HPDE6-E6E7 (cell line): ENCODE results near the gene TUBGCP6.

Experiments used
- DNase-seq: peaks from one replicate; pipeline ENCODE4 v3.0.0; 2011; ENCODE audit warnings: missing footprints; ENCODE audit errors: extremely low spot score

The TUBGCP6 gene

DNA sequence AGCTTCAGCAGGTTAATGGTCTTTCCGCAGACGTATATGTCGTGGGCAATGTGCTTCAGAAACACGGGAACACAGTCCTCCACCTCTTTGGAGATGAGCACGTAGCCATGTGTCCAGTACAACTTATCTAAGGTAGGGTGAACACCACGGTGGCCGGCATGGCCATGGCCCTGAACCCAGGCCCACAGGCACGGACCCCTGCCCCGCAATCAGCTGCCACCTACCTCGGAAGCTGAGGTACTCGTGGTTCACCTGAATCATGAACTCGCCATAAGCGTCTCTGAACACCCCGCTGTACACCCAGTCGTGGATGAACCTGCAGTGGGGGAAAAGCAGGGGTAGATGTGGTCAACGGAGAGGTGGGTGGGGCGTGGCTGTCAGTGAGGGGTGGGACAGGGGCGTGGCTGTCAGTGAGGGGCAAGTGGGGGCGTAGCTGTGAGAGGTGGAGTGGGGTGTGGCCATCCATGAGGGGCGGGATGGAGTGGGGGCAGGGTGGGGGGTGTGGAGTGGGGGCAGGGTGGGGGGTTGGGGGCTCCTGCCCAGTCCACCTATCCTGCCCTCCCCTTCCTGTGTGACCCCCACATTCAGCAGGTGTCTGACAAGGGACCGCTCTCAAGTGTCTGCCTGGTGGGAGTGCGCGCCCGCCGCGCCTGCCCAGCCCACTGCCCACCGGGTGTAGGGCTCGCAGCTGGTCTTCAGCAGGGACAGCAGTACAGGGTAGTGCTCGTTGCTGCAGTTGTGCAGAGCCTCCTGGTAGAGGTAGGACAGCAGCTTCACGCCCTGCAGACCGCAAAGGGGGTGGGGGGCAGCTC lies 18.6 kb downstream of the TUBGCP6 start:
- no peak for DNase-seq

DNA sequence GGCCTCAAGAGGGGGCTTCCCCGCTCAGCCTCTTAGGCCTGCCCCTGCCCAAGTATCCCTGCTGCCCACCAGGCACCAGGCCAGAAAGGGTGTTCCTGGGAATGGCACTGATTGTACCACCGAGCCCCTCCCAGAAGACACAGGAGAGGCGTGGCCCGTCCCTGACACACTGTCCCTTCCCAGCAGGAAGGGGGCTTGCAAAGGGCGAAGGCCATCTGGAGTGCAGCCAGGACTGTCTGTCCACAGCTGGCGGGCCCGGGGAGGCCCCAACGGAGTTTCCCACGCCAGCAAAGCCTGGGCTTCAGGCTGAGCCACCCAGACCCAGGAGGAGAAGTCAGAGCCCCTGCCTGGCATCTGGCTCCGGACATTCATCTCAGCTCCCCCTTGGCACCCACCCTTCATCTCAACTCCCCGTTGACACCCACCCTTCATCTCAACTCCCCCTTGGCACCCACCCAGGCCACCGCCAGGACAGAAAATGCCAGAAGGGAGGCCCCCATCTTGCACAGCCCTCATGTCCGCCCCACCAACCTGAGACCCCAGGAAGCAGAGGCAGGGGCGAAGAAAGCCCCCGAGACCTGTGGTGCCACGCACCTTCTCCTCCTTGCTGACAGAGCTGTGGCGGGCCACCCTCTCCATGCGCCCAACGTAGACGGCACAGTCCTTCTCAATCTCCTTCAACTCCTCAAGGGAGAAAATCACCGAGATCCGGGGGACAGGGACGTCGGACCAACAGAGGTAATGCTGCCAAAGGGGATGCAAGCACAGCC lies 19.4 kb downstream of the TUBGCP6 start:
- no peak for DNase-seq

DNA sequence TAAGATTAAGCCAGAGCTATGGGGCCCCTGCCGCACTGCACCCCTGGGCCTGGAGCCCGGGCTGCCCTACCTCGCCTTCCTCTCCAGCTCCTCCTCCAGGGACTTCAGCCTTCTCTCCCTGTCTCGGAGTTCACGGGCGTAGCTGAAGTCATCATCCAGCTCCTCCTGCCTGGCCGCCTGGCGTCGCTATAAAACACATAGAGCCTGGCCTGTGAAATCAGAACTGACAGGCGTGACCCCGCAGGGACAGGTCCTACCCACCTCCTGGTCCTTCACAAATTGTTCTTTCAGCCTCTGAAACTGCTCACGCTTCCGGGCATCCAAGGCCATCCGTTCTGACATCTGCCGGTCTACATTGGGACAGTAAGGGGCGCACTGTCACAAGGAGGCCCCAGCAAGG lies 20.8 kb downstream of the TUBGCP6 start:
- no peak for DNase-seq

DNA sequence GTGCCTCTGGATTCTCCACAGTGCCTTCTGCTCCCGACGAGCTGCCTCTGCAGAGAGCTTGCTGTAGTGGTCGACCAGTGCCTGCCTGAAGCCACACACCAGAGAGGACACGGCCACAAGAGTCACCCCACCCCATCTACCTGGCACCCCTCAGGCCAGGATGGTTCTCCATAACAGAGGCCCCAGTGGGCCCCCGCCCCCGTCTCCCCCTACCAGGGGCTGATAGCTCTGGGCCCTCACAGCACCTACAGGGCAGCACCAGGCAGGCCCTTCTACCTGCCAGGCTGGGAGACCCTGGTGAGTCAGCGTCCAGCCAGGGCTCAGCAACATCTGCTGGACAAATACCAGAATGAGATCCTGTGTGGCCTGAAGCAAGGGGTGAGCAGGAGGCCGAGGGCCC lies 22.3 kb downstream of the TUBGCP6 start:
- DNase-seq = no peak

DNA sequence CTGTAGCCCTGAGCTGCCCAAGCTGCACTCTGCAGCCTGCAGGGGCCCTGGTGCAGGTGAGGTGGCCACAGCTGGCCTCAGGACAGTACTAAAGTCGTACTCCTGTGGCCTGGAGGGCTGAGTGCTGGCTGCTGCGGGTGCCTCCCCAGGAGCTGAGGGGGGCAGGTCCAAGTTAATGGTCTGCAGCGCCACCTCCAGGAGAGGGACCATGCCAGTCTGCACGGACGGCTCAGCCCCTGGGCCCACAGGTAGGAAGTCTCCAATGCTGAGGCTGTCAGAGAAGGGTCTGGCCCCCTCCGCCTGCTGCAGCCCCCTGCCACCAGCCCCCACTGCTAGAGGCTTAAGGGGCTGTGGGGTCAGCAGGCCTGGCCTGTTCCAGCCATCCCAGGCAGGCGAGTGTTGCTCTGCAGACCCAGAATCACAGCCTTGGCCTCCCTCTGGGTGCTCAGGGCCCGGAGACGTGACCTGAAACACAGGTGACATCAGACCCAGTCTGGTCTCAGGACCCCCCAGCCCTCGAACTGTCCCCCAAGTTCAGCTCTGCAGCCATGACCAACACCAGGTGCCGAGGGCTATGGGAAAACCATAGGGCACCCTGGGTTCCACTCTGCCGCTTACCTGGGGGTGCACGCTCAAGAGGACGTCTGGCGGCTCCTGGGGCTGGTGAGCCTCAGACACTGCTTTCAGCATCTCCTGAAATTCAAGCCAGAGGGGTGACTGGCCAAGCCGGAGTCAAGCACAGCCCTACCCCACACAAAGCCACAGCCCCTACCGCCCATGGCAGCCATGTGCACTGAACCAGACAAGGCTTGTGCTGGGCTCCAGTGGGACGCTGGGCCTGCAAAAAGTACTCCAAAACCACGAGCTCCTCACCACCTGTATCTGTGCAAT lies 23.2 kb downstream of the TUBGCP6 start:
- no peak for DNase-seq

DNA sequence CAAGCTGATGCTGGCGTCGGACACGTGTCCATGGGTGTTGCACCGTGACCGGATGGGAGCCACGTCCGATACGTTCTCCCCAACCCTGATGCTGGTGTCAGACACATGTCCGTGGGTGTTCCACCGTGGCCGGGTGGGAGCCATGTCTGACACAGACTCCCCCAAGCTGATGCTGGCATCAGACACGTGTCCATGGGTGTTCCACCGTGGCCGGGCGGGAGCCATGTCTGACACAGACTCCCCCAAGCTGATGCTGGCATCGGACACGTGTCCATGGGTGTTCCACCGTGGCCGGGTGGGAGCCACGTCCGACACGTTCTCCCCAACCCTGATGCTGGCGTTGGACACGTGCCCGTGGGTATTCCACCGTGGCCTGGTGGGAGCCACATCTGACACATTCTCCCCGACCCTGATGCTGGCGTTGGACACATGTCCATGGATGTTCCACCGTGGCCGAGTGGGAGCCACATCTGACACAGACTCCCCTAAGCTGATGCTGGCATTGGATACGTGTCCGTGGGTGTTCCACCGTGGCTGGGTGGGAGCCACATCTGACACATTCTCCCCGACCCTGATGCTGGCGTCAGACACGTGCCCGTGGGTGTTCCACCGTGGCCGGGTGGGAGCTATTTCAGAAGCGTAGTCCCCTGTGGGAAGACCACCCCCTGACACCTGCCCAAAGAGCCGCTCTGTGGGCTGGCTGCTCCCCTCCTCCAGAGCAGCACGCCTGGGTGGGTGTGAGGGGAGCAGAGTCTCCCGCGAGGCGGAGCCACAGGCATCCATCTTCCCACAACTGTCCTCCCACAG lies 24.0 kb downstream of the TUBGCP6 start:
- DNase-seq = no peak

DNA sequence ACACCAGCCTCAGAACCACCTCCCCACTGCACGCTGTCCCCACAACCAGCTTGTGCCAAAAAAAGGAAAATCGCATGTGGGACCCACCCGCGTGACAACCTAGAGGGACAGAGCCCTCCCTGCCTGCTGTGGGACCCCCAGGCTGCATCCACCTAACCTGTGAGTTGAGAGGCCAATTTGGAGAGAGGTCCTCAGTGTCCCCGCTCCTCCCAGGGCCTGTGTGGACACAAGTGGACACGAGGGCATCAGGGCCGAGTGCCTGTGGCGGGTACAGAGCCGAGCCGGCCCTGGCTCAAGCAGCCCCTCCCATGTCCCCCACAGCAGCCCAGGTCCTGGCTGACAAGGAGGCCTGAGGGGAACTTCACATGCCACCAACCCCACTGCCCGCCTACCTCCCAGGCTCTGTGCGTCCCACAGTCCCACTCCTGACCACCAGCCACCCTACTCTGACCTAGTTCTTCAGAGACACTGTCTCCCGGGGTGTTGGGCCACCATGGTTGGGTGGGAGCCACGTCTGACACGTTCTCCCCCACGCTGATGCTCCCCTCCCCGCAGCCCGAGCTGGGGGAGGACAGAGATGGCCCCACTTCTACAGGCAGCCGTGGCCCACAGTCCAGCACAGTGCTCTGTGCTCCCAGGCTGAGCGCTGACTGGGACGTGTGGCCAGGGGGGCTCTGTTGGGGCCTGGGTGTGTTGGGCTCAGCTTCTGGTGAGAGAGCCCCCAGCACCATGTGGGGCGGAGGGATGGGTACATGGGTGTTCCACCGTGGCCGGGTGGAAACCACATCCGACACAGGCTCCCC lies 24.8 kb downstream of the TUBGCP6 start:
- no peak for DNase-seq

DNA sequence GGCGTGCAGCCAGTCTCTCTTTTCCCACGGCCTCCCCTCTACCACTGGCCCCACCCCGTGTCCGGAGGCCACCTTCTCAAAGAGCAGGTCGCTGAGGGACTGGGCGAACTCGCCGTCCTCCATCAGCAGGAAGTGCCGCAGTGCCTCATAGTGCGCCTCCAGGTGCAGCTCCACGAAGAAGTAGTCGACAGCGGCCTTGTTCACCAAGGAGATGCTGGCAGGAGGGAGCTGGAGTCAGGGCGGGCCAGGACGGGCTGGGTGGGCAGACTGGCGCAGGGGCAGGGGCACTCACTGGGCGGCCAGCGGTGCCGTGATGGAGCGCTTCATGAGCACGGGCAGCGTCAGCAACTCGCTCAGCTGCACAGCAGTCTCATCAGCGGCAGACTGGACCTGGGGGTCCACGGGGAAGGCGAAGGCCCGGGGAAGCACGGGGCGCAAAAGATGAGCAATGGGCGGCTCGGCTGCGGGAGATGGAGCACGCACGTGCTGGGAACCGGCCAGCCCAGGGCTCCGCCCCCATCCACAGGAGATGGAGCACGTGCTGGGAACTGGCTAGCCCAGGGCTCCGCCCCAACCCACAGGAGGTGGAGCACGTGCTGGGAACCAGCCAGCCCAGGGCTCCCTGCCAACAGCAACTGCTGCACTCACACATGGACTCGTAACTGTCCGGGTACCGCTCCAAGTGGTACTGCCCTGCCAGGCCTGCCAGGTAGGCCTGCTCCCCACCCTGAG lies 25.7 kb downstream of the TUBGCP6 start:
- no peak for DNase-seq

DNA sequence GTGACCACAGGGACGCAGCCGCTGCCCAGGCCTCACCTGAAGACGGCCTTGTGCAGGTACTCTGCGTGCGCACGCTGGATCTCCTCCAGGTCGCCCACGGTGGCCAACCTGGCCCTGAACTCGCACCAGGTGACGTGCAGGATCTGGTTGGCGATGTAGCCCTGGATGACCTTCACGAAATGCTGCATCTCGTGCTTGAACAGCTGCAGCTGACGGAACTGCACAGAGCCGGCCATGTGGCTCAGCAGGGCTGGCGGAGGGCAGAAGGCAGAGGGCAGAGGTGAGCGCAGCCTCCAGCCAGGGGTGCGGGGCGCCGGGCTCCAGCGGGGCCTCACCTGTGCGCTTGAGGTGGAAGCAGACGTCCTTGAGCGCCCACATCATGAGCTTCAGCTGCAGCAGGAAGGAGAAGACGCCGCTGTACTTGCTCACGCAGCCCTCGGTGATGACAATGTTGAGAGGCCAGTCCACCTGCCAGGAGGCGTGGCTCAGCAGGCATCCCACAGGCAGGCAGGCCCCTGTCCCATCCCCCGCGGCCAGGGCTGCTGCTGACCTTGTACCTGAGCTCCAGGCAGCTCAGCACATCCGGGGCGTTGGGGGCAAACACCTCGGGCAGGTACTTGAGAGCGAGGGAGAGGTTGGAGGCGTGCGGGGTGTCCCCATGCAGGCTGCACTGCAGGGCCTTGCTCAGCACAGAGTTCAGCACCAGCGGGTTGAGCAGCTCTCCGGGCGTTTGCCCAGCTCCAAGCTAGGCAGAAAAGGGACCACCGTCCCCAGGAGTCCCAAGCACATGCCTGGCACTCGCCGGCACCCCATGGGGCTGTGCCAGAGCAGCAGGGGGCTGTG lies 26.4 kb downstream of the TUBGCP6 start:
- no peak for DNase-seq

DNA sequence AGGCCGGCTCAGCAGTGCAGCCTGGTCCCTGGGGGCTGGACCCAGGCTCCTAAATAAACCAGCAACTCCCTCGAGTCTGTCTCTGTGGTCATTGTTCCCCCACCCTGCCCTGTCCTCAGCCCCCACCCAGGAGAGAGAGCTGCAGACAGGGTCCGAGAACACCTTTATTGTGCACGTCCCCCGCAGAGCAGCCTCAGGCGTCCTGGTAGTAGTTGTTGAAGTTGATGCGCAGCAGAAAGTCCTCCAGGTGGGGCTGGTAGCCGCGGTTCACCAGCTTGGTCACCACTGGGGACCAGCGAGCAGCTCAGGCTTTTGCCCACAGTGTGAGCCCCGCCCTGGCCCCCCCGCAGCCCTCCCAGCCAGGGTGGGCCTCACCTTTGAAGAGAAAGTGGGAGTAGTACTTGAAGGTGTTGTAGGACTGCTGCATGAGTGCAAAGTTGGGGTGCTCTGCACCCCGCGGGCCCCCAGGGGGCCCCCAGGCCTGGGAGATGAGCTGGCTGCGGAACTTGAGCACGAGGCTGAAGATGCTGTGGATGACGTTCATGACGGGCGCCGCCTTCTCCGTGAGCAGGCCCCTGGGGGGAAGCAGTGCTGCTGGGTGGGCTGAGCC lies 27.2 kb downstream of the TUBGCP6 start:
- DNase-seq = no peak

DNA sequence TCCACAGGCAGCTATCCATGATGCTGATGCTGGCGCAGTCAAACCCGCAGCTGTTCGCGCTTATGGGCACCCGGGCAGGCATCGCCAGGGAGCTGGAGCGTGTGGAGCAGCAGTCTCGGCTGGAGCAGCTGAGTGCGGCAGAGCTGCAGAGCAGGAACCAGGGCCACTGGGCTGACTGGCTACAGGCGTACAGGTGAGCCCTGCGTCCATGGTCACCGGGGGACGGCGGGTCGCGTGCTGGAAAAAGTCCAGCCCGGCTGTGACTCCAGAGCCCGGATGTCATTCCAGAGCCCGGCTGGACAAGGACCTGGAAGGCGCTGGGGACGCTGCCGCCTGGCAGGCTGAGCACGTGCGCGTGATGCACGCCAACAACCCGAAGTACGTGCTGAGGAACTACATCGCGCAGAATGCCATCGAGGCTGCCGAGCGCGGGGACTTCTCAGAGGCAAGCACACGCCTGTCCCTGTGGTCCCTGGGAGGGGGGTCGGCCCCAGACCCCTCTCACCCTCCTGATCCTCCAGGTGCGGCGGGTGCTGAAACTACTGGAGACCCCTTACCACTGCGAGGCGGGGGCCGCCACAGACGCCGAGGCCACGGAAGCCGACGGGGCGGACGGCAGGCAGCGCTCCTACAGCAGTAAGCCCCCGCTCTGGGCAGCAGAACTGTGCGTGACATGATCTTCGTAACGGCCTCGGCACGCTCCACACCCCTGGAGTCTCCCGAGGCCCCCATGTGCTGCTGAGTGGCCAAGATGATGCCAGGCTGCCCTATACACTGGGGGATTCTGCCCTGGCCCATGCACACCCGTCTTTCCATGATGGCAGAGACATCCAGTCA lies 27.9 kb downstream of the TUBGCP6 start:
- no peak for DNase-seq

DNA sequence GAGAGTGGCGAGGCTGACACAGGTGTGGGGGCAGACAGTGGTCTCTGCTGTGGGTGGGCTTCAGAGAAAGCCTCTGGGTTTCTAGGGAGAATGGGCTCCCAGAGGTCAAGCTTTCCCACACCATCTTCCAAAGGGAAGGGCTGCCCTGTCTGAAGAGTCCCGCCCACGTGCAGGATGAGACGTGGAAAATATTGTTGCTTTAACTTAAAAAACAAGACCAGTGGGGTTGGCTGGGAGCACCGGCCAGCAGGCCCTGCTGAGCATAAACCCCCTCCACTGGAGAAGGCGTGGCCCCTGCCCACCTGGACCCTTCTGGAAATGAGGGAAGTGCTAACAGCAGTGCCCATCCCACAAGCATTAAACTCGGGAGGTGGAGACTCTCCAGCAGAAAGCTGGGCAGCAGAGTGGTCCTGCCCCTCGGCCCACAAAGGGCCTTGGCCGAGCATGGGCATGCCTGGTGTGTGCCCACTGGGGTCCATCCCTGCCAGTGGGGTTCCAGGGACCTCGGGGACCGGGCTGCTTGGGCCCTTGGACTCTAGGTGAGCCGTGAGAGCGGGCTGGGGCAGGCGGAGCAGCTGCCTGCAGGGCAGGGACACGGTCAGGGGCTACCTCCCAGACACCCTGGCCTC lies 28.7 kb downstream of the TUBGCP6 start:
- no peak for DNase-seq

DNA sequence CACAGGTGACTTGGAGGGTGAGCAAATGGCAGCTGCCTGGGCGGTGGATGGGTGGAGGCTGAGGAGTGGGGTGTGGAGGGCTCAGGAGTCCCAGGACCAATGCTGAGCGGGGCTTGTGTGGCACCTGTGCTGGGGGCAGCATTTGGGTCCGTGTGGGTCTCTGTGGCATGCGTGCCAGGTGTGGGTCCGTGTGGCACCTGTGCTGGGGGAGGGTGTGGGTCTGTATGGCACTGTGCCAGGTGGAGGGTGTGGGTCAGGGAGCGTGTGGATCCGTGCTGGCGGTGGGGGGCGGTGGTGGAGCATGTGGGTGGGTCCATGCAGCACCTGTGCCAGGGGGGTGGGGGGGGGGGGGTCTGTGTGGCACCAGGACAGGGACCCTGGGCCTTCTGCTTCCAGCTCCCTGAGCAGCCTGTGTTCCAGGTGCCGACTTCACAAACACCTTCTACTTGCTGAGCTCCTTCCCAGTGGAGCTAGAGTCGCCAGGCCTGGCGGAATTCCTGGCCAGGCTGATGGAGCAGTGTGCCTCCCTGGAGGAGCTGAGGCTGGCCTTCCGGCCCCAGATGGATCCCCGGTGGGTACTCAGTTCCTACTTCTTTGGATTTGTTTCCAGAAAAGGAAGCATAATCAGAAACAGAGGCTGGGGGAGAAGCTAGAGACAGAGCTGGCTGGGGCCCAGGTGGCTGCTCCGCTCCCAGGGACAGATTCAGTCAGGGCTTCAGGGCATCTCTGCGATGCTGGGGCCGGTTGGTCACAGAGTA lies 29.3 kb downstream of the TUBGCP6 start:
- DNase-seq = no peak

DNA sequence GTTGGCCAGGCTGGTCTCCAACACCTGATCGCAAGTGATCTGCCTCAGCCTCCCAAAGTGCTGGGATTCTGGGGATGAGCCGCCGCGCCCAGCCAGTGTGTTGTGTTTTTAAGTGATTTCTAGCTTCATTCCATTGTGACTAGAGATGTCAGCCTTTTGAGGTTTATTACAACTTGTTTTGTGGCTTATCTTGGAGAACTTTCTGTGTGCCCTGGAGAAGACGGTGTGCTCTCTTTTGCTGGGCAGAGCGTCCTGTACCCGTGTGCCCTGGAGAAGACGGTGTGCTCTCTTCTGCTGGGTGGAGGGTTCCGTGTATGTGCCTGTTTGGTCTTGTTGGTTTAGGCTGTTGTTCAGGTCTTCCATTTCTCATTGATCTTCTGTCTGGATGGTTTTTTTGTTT lies 31.6 kb downstream of the TUBGCP6 start:
- DNase-seq = no peak

DNA sequence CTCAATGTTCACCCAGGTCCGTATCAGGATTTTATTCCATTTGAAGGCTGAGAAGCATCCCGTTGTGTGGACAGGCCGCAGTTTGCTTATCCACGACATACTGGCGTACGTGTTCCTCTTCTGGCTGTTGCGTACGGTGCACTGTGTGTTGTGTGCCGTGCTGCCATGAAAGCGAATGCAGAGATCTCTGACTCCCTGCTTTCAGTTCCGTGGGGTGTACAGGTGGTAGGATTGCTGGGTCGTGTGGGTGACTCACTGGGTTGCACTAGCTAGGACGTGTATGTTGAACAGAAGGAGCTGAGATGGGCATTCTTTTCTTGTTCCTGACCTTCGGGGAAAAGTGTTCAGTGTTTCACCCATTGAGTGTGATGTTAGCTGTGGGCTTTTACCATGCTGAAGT lies 33.7 kb downstream of the TUBGCP6 start:
- no peak for DNase-seq

DNA sequence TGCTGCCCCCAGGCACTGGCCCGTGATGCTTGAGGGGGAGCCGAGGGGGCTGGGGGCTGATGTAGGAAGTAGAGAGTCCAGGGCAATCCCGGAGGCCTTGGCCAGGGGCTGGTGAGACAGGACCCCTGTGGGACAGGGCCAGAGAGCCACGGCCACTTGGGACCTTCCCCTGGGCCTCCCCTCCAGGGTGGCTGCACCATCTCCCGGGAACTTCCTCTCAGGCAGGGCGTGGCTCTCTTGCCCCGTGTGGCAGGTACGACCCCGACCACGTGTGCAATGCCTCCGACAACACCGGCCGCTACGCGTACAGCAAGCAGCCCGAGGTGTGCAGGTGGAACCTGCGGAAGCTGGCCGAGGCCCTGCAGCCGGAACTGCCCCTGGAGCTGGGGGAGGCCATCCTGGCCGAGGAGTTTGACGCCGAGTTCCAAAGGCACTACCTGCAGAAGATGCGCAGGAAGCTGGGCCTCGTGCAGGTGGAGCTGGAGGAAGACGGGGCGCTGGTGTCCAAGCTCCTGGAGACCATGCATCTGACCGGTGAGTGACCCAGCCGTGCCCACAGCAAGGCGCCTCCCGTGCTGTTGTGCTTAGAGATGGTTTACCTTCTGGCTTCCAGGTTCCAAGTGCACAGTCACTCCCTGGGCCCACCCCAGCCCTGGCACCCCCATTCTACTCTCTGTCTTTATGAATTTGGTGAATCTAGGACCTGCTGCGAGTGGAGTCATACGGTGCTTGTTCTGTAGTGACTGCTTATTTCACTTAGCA lies 34.3 kb downstream of the TUBGCP6 start:
- DNase-seq = no peak
